HCT116 (cell line): ENCODE measurements around the gene KCTD15.

Experiments used
- EZH2 ChIP-seq: fragments of 200-600 bp; sonication (generic); IDR thresholded peaks from 2 replicates; pipeline ENCODE4 v1.6.1; 2017; ENCODE audit warnings: antibody characterized with exemption, mixed run types
- POLR2A ChIP-seq: IDR thresholded peaks from 2 replicates; pipeline ENCODE4 v1.7.0; 2011; ENCODE audit warnings: borderline replicate concordance; ENCODE audit not compliant: insufficient read depth, insufficient read length; ENCODE audit errors: extremely low read depth
- POLR2AphosphoS5 ChIP-seq: IDR thresholded peaks from 2 replicates; pipeline ENCODE4 v1.6.1; 2011; ENCODE audit warnings: mild to moderate bottlenecking, low read depth, low read length, moderate library complexity
- RAD21 ChIP-seq: IDR thresholded peaks from 2 replicates; pipeline ENCODE4 v1.6.1; 2012; ENCODE audit warnings: low read depth, mild to moderate bottlenecking
- SP1 ChIP-seq: IDR thresholded peaks from 2 replicates; pipeline ENCODE4 v1.6.1; 2012; ENCODE audit warnings: low read depth
- YY1 ChIP-seq: IDR thresholded peaks from 2 replicates; pipeline ENCODE4 v1.6.1; 2011; ENCODE audit warnings: low read length, low read depth, moderate library complexity, mild to moderate bottlenecking; ENCODE audit not compliant: insufficient replicate concordance; ENCODE audit errors: extremely low read depth
- ZNF274 ChIP-seq: fragments of 200-500 bp; sonication (Bioruptor generic); IDR thresholded peaks from 2 replicates; pipeline ENCODE4 v1.6.1; 2014; ENCODE audit warnings: mild to moderate bottlenecking, low read depth, low read length, inconsistent platforms
- TF ChIP-seq, protein P1 (sequence below), 3 experiments: fragments of 200-600 bp in 1 of 3; sonication (generic) in 1 of 3; IDR thresholded peaks in 2 of 3; conservative IDR thresholded peaks in 1 of 3; 2 replicates each; pipeline ENCODE4 v1.5.1; 2012 to 2017; ENCODE audit warnings: low read depth in 2 of 3, low read length in 2 of 3, antibody characterized with exemption in 1 of 3, borderline replicate concordance in 1 of 3, control low read depth in 1 of 3, mild to moderate bottlenecking in 1 of 3, mixed read lengths in 1 of 3, mixed run types in 1 of 3, moderate library complexity in 1 of 3; ENCODE audit not compliant: insufficient read depth in 1 of 3

DNA sequence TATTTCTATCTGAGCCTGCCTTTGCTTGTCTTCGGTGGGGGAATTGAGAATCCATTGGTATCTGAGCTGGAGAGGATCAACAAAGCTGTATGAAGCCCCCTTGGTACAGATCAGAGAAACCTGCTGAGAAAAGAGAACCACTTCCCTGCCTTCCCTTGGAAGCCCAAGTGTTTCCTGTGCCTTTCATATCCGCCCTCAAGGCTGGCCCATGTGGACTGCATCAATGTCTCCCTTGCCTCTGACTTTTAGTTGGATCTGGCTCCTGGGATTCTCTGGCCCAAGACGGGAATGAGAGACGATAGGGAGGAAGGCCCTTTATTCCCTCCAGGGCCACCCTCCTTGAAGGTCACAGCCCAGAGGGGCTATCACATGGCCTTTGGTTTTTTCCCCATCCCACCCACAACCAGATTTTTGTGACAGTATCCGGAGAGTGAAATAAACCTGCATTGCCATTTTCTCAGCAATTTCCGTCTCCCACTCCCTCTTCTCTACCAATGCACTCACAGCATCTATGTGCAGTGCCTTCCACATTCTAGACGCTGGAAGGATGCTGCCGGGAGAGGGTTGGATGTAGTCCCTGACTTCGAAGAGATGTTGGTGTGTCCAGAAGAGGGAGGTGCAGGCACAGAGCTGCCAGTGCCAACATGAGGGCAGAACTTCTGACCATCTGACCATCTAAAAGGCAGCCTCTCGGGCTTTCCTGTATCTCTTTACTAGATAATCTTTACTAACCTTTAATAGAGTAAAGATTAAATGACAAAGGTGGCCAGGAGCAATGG is 63.8 kb downstream of the KCTD15 start:
- no peak for TF ChIP-seq POLR2A
- TF ChIP-seq RAD21, result no peak
- TF ChIP-seq, protein P1, sequence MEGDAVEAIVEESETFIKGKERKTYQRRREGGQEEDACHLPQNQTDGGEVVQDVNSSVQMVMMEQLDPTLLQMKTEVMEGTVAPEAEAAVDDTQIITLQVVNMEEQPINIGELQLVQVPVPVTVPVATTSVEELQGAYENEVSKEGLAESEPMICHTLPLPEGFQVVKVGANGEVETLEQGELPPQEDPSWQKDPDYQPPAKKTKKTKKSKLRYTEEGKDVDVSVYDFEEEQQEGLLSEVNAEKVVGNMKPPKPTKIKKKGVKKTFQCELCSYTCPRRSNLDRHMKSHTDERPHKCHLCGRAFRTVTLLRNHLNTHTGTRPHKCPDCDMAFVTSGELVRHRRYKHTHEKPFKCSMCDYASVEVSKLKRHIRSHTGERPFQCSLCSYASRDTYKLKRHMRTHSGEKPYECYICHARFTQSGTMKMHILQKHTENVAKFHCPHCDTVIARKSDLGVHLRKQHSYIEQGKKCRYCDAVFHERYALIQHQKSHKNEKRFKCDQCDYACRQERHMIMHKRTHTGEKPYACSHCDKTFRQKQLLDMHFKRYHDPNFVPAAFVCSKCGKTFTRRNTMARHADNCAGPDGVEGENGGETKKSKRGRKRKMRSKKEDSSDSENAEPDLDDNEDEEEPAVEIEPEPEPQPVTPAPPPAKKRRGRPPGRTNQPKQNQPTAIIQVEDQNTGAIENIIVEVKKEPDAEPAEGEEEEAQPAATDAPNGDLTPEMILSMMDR (IDR thresholded peaks at IDR 0.05 in 2 of 3, conservative IDR thresholded peaks at IDR 0.05 in 1 of 3; ENCODE audit: borderline replicate concordance in 1 of 3, insufficient read depth in 1 of 3, low read depth in 2 of 3, low read length in 2 of 3), result no peak
- TF ChIP-seq SP1, result no peak
- no peak for TF ChIP-seq ZNF274
- TF ChIP-seq YY1, result no peak
- TF ChIP-seq POLR2AphosphoS5, result no peak
- no peak for TF ChIP-seq EZH2
